ENCODE results near the gene PIP5K1B.

DNA sequence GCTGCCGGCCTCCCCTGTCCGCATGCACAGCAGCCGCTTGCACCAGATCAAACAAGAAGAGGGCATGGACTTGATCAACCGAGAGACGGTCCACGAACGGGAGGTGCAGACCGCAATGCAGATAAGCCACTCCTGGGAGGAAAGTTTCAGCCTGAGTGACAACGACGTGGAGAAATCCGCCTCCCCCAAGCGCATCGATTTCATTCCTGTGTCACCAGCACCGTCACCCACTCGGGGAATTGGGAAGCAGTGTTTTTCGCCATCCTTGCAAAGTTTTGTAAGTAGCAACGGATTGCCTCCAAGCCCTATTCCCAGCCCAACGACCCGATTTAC is 75.3 kb downstream of the PIP5K1B start:
- TF ChIP-seq, protein P1, sequence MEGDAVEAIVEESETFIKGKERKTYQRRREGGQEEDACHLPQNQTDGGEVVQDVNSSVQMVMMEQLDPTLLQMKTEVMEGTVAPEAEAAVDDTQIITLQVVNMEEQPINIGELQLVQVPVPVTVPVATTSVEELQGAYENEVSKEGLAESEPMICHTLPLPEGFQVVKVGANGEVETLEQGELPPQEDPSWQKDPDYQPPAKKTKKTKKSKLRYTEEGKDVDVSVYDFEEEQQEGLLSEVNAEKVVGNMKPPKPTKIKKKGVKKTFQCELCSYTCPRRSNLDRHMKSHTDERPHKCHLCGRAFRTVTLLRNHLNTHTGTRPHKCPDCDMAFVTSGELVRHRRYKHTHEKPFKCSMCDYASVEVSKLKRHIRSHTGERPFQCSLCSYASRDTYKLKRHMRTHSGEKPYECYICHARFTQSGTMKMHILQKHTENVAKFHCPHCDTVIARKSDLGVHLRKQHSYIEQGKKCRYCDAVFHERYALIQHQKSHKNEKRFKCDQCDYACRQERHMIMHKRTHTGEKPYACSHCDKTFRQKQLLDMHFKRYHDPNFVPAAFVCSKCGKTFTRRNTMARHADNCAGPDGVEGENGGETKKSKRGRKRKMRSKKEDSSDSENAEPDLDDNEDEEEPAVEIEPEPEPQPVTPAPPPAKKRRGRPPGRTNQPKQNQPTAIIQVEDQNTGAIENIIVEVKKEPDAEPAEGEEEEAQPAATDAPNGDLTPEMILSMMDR (optimal IDR thresholded peaks at IDR 0.05 in 1 of 3, IDR thresholded peaks at IDR 0.05 in 1 of 3, conservative IDR thresholded peaks at IDR 0.05 in 1 of 3; ENCODE audit: extremely low read depth in 1 of 3, insufficient read depth in 2 of 3, low read length in 3 of 3), result no peak
- TF ChIP-seq EZH2 (IDR thresholded peaks at IDR 0.05; ENCODE audit: low read length), result no peak
